Panc1 (cell line): Measurements from ENCODE around the gene CNTROB.

ENCODE experiments used
- CTCF ChIP-seq: fragments of 450-650 bp; IDR thresholded peaks from 2 replicates; pipeline ENCODE4 v1.5.1; 2017; ENCODE audit warnings: mild to moderate bottlenecking
- POLR2AphosphoS5 ChIP-seq: IDR thresholded peaks from 2 replicates; pipeline ENCODE4 v1.6.1; 2012; ENCODE audit warnings: mild to moderate bottlenecking, low read depth, low read length, moderate library complexity

GRCh38 chr17:7969433-7969832 lies 37.4 kb downstream of the CNTROB start:
- no peak for TF ChIP-seq CTCF
- no peak for TF ChIP-seq POLR2AphosphoS5
